K562 (cell line): Measurements from ENCODE around the gene LAPTM5. TPM values are rescaled to one million over a fixed set of nuclear protein-coding genes. Genes with fewer than 3 reads are reported as not detected.
A peak's percentile ranks its signal among the peaks of the same experiment; 100 is the strongest.

Experiments used
- ATAC-seq: fragments of 200-7000 bp; cut with Tn5 transposase; 3 replicates; pipeline ENCODE4 v1.9.1; 2020; ENCODE audit warnings: moderate library complexity
- BruUV-seq: library from RNA; stranded (reverse); fragments of 400-500 nt; replicated peaks from 2 replicates; lab custom pipeline; 2021; lab: Mats Ljungman, UMichigan
- CTCF ChIA-PET: fragments of 300-600 bp; formaldehyde crosslinking; extraction: SDS; loops from one replicate; lab custom pipeline; 2021; ENCODE audit warnings: low intra/inter-chr PET ratio; lab: Yijun Ruan, JAX
- POLR2A ChIA-PET: fragments of 300-600, 350-650 bp; sonication (Branson Sonifier 250); formaldehyde crosslinking; extraction: SDS; loops from one replicate; lab custom pipeline; 2021; ENCODE audit warnings: antibody characterized with exemption, inconsistent platforms; lab: Yijun Ruan, JAX
- DNase-seq, 4 experiments: peaks; one replicate each; pipeline versions ENCODE4 v3.0.0 to v3.0.0-alpha.2; 2011 to 2018; ENCODE audit warnings: low spot score in 3 of 4, mixed read lengths in 3 of 4; ENCODE audit errors: extremely low read depth in 1 of 4
- FAIRE-seq: peaks from 2 replicates; lab custom pipeline; 2011; peaks lifted over from hg19 to GRCh38; lab: Jason Lieb, UNC
- H2AFZ ChIP-seq: 2 replicates; pipeline ENCODE4 v1.6.0; 2011; ENCODE audit warnings: low read depth, low read length, control low read depth, inconsistent platforms
- H3K27ac ChIP-seq: fragments of 200-600 bp; 3 replicates; pipeline ENCODE4 v1.8.0; 2011; ENCODE audit warnings: low read depth, mild to moderate bottlenecking, control low read depth, inconsistent platforms, low read length, moderate library complexity, mixed read lengths; ENCODE audit errors: extremely low read depth
- H3K27me3 ChIP-seq, 2 experiments: fragments of 300-600 bp in 1 of 2; 2 replicates in 1 of 2; 3 replicates in 1 of 2; pipeline versions ENCODE4 v1.6.0 to v1.8.0; 2011; ENCODE audit warnings: inconsistent platforms in 2 of 2, low read length in 2 of 2, mild to moderate bottlenecking in 1 of 2, mixed read lengths in 1 of 2, moderate library complexity in 1 of 2; ENCODE audit not compliant: control insufficient read depth in 2 of 2, insufficient read depth in 2 of 2
- H3K36me3 ChIP-seq: fragments of 300-600 bp; 3 replicates; pipeline ENCODE4 v1.8.0; 2011; ENCODE audit warnings: mild to moderate bottlenecking, low read length, inconsistent platforms; ENCODE audit not compliant: control insufficient read depth, insufficient read depth
- H3K4me1 ChIP-seq, 2 experiments: fragments of 200-600 bp in 1 of 2; replicated peaks in 1 of 2; 2 replicates in 1 of 2; 3 replicates in 1 of 2; pipeline versions ENCODE4 v1.5.1 to v1.8.0; 2011; ENCODE audit warnings: inconsistent platforms in 2 of 2, low read length in 2 of 2, mild to moderate bottlenecking in 1 of 2, mixed read lengths in 1 of 2, moderate library complexity in 1 of 2; ENCODE audit not compliant: control insufficient read depth in 2 of 2, insufficient read depth in 2 of 2
- H3K4me2 ChIP-seq: 2 replicates; pipeline ENCODE4 v1.6.1; 2011; ENCODE audit warnings: low read length, control low read depth, inconsistent platforms, mixed read lengths; ENCODE audit not compliant: insufficient read depth
- H3K4me3 ChIP-seq: fragments of 200-600 bp; sonication (generic), shearing (Covaris generic); 2 replicates; pipeline ENCODE4 v1.5.1; 2016; ENCODE audit warnings: control low read depth, inconsistent platforms
- H3K79me2 ChIP-seq: fragments of 200-600 bp; 3 replicates; pipeline ENCODE4 v1.8.0; 2011; ENCODE audit warnings: low read length, inconsistent platforms; ENCODE audit not compliant: control insufficient read depth, insufficient read depth
- H3K9ac ChIP-seq, 2 experiments: 2 replicates each; pipeline versions ENCODE4 v1.6.0 to v1.6.1; 2011; ENCODE audit warnings: low read depth in 2 of 2, low read length in 2 of 2, control low read depth in 1 of 2, inconsistent platforms in 1 of 2, mild to moderate bottlenecking in 1 of 2, mixed read lengths in 1 of 2; ENCODE audit not compliant: insufficient read depth in 1 of 2
- H3K9me1 ChIP-seq: one replicate; pipeline ENCODE4 v1.6.0; 2011; ENCODE audit warnings: inconsistent platforms, mild to moderate bottlenecking, low read length, moderate library complexity; ENCODE audit not compliant: control insufficient read depth, insufficient read depth
- H3K9me3 ChIP-seq: replicated peaks from 2 replicates; pipeline ENCODE4 v1.5.1; 2011; ENCODE audit warnings: low read depth, low read length, inconsistent platforms; ENCODE audit not compliant: control insufficient read depth, insufficient read depth
- H4K20me1 ChIP-seq: replicated peaks from 2 replicates; pipeline ENCODE4 v1.6.1; 2011; ENCODE audit warnings: low read length, inconsistent platforms, mixed read lengths; ENCODE audit not compliant: control insufficient read depth, insufficient read depth
- MTA3 ChIP-seq: fragments of 450-650 bp; formaldehyde crosslinking; IDR thresholded peaks from 2 replicates; pipeline ENCODE4 v1.6.1; 2017; ENCODE audit warnings: mild to moderate bottlenecking, borderline replicate concordance
- ZSCAN29 ChIP-seq: fragments of 450-650 bp; IDR thresholded peaks from 2 replicates; pipeline ENCODE4 v1.6.1; 2017
- WGBS: fragments of 100-300 bp; shearing (Covaris generic); methylation state at CpG from one replicate; pipeline ENCODE4 v1.1.6; 2016; ENCODE audit warnings: low coverage, mixed read lengths; ENCODE audit not compliant: insufficient coverage; ENCODE audit errors: missing lambda C conversion rate; 5-methylcytosine and 5-hydroxymethylcytosine counted together
- in situ Hi-C: fragments of 300-500 bp; cut with MboI; formaldehyde crosslinking; loops from 4 replicates; pipeline ENCODE4 v1.15.0; 2018; ENCODE audit warnings: inconsistent platforms, mixed read lengths
- intact Hi-C: fragments of 100-400 bp; cut with micrococcal nuclease; formaldehyde crosslinking; loops from 2 replicates; pipeline ENCODE4 v1.14.2; 2022
- polyA plus RNA-seq, 8 experiments: library from polyadenylated mRNA; depleted of rRNA in 4 of 8; stranded (reverse) in 5 of 8; unstranded in 3 of 8; fragments of >200 nt; fragmentation: Nextera tagmentation in 2 of 8; fragmentation: Illumina TruSeq in 1 of 8; extraction: Ambion mirVana in 2 of 8; extraction: Trizol in 1 of 8; gene quantifications; 2 replicates each; pipeline versions ENCODE4 v1.2.1 to v1.2.3, GENCODE V29; 2011 to 2014; ENCODE audit warnings: inconsistent platforms in 1 of 8, missing spikeins in 1 of 8
- total RNA-seq, 7 experiments: library from RNA; depleted of rRNA in 6 of 7; stranded (reverse); fragments of >200 nt in 6 of 7; fragmentation: Illumina TruSeq in 2 of 7; extraction: Trizol in 2 of 7; gene quantifications; 2 replicates each; pipeline versions ENCODE4 v1.2.1 to v1.2.3, GENCODE V29; 2011 to 2021; ENCODE audit warnings: low replicate concordance in 1 of 7
- TF ChIP-seq, protein P1 (sequence below): fragments of 450-650 bp; formaldehyde crosslinking; IDR thresholded peaks from 2 replicates; pipeline ENCODE4 v1.4.0; 2020; ENCODE audit warnings: mild to moderate bottlenecking, mixed read lengths

The LAPTM5 gene
- total and polyA plus RNA-seq, 9 of the 15 experiments (the other 6 are each of a cell fraction or from before 2014, with no cell fraction given) = 2.4 to 47.3 (median 20.3) TPM

- no peak for TF ChIP-seq MTA3
- TF ChIP-seq ZSCAN29 = no peak
- TF ChIP-seq, protein P1, sequence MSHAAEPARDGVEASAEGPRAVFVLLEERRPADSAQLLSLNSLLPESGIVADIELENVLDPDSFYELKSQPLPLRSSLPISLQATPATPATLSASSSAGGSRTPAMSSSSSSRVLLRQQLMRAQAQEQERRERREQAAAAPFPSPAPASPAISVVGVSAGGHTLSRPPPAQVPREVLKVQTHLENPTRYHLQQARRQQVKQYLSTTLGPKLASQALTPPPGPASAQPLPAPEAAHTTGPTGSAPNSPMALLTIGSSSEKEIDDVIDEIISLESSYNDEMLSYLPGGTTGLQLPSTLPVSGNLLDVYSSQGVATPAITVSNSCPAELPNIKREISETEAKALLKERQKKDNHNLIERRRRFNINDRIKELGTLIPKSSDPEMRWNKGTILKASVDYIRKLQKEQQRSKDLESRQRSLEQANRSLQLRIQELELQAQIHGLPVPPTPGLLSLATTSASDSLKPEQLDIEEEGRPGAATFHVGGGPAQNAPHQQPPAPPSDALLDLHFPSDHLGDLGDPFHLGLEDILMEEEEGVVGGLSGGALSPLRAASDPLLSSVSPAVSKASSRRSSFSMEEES (CRISPR knock-in tag) = peak; percentile 41; the same call in 1 of the 2 replicates
- BruUV-seq = no TSS peak
- no peaks in the 10 kb centered on the region for H3K9me3 ChIP-seq
- ATAC-seq = no peak
- intact Hi-C loops (loop anchor here (10.0 kb wide), 1 partner anchor 394 kb away; no protein-coding TSS in a partner anchor), in situ Hi-C loops (no loop called here)
- peaks cover 55 to 58% of the 10 kb centered on the region in 2 experiments for H3K4me1 ChIP-seq
- peaks cover 8% of the 10 kb centered on the region; the same call in 2 of the 3 replicates for H3K79me2 ChIP-seq
- ChIA-PET CTCF (interaction anchor here (0.6 to 8.4 kb wide), 3 partner anchors 58 to 968 kb away, joined by 4 to 187 read pairs (median 90); partner anchors contain the start of genes MATN1 and SDC3), POLR2A (interaction anchor here (0.6 to 4.9 kb wide), 8 partner anchors 15 to 130 kb away, joined by 3 to 117 read pairs (median 4); partner anchors contain the start of gene MATN1)
- H3K4me2 ChIP-seq = no peak overlapping the region
- peaks cover 2% of the 10 kb centered on the region for H3K9me1 ChIP-seq
- H3K27ac ChIP-seq = no peak overlapping the region
- no peaks in the 10 kb centered on the region for H3K36me3 ChIP-seq
- FAIRE-seq = no peak
- no peak overlapping the region for H3K4me3 ChIP-seq
- DNase-seq = no peak
- H4K20me1 ChIP-seq = no peaks in the 10 kb centered on the region
- no peaks in the 10 kb centered on the region for H3K27me3 ChIP-seq
- H3K9ac ChIP-seq = no peak overlapping the region
- 37% methylated on average over 5 of the region's 5 CpGs for WGBS
- H2AFZ ChIP-seq = peak overlapping the region; percentile 14; the same call in 1 of the 2 replicates
Observed at GRCh38 chr1:30780409-30780808, 22.8 kb upstream of the LAPTM5 start.
